Ammon's horn (tissue), 1 donor: Measurements from ENCODE around the gene GLOD4.
"Not testable (repeated sequence)": the region's sequence is repeated elsewhere in the genome, so short reads cannot be mapped to it uniquely, and the experiment has no call there.

Experiments used
- DNase-seq: peaks from one replicate; pipeline ENCODE4 v3.0.0-alpha.2; 2016; ENCODE audit warnings: low spot score

GLOD4 gene

GRCh38 chr17:781805-782731, at the start of gene GLOD4, which contains the start of gene MRM3:
TSS of gene GLOD4 (minus strand) at chr17:782280. CDS start at chr17:782255, 25 bp downstream.
TSS of gene MRM3 (plus strand) at chr17:782353. CDS start at chr17:782379, 26 bp downstream.
- peak; percentile 94 for DNase-seq

- no peak for DNase-seq
Observed at GRCh38 chr17:830950-831349, 48.9 kb upstream of the GLOD4 start.

- no peak for DNase-seq
Observed at GRCh38 chr17:830381-830780, 48.3 kb upstream of the GLOD4 start.

- DNase-seq = not testable (repeated sequence)
Observed at GRCh38 chr17:829614-830013, 47.5 kb upstream of the GLOD4 start.

GRCh38 chr17:828761-829160, 46.7 kb upstream of the GLOD4 start:
- DNase-seq = no peak

GRCh38 chr17:826778-827177, 44.7 kb upstream of the GLOD4 start:
- no peak for DNase-seq

GRCh38 chr17:825216-825615, 43.1 kb upstream of the GLOD4 start:
- no peak for DNase-seq

GRCh38 chr17:824378-824777, 42.3 kb upstream of the GLOD4 start:
- DNase-seq = no peak

GRCh38 chr17:823501-823902, 41.4 kb upstream of the GLOD4 start:
- DNase-seq = no peak

- no peak for DNase-seq
Observed at GRCh38 chr17:819251-819650, 37.2 kb upstream of the GLOD4 start.

GRCh38 chr17:814371-814770, 32.3 kb upstream of the GLOD4 start:
- no peak for DNase-seq

- DNase-seq = no peak
Observed at GRCh38 chr17:812638-813204, 30.6 kb upstream of the GLOD4 start.

- no peak for DNase-seq
Observed at GRCh38 chr17:811051-811784, 29.1 kb upstream of the GLOD4 start.

GRCh38 chr17:807523-808294, 25.6 kb upstream of the GLOD4 start:
- no peak for DNase-seq

- no peak for DNase-seq
Observed at GRCh38 chr17:806781-807522, 24.9 kb upstream of the GLOD4 start.

- DNase-seq = no peak
Observed at GRCh38 chr17:806346-806745, 24.3 kb upstream of the GLOD4 start.

GRCh38 chr17:805886-806285, 23.8 kb upstream of the GLOD4 start:
- not testable (repeated sequence) for DNase-seq

- DNase-seq = no peak
Observed at GRCh38 chr17:804541-805435, 22.7 kb upstream of the GLOD4 start.

GRCh38 chr17:802901-803881, 21.1 kb upstream of the GLOD4 start:
- no peak for DNase-seq
